GM19455 (cell line): Measurements from ENCODE around the gene ZNF410.
"Not testable (repeated sequence)": the region's sequence is repeated elsewhere in the genome, so short reads cannot be mapped to it uniquely, and the experiment has no call there.

Experiments used
- ATAC-seq: cut with Tn5 transposase; IDR thresholded peaks from one replicate; pipeline ENCODE4 v1.9.1; 2021; ENCODE audit not compliant: unreplicated experiment

ZNF410 gene

GRCh38 chr14:73886449-73887317 is at the start of gene ZNF410:
TSS of gene ZNF410 (plus strand) at chr14:73886859. CDS start at chr14:73892176, 5,317 bp downstream.
- peak; percentile 94 for ATAC-seq

- not testable (repeated sequence) for ATAC-seq
These were observed 48.2 kb upstream of the ZNF410 start for GRCh38 chr14:73838293-73839034.

GRCh38 chr14:73842201-73842600 is 44.5 kb upstream of the ZNF410 start:
- ATAC-seq, result no peak

- ATAC-seq, result no peak
These were observed 43.8 kb upstream of the ZNF410 start for GRCh38 chr14:73842851-73843250.

GRCh38 chr14:73843296-73843695 is 43.4 kb upstream of the ZNF410 start:
- ATAC-seq, result no peak

GRCh38 chr14:73846947-73847346 is 39.7 kb upstream of the ZNF410 start:
- ATAC-seq, result no peak

GRCh38 chr14:73851000-73851399 is 35.7 kb upstream of the ZNF410 start:
- ATAC-seq, result no peak

- peak; percentile 91 for ATAC-seq
These were observed 34.9 kb upstream of the ZNF410 start, which contains the start of gene PTGR2 for GRCh38 chr14:73851567-73852382. TSS of gene PTGR2 (plus strand) at chr14:73851831. CDS start at chr14:73858863, 7,032 bp downstream.

GRCh38 chr14:73859145-73859544 is 27.5 kb upstream of the ZNF410 start:
- ATAC-seq, result no peak

- ATAC-seq, result no peak
These were observed 25.6 kb upstream of the ZNF410 start for GRCh38 chr14:73861073-73861472.

- ATAC-seq, result no peak
These were observed 24.2 kb upstream of the ZNF410 start for GRCh38 chr14:73862480-73862879.

GRCh38 chr14:73863209-73863608 is 23.4 kb upstream of the ZNF410 start:
- no peak for ATAC-seq

- ATAC-seq, result no peak
These were observed 21.0 kb upstream of the ZNF410 start for GRCh38 chr14:73865534-73866113.

- ATAC-seq, result not testable (repeated sequence)
These were observed 16.9 kb upstream of the ZNF410 start for GRCh38 chr14:73869754-73870153.

- no peak for ATAC-seq
These were observed 16.0 kb upstream of the ZNF410 start for GRCh38 chr14:73870525-73871235.

GRCh38 chr14:73873660-73874059 is 13.0 kb upstream of the ZNF410 start:
- no peak for ATAC-seq

- ATAC-seq, result no peak
These were observed 8.9 kb upstream of the ZNF410 start for GRCh38 chr14:73877790-73878189.

GRCh38 chr14:73878436-73878835 is 8.2 kb upstream of the ZNF410 start:
- no peak for ATAC-seq

GRCh38 chr14:73879027-73879426 is 7.6 kb upstream of the ZNF410 start:
- no peak for ATAC-seq
